ENCODE data around the gene WAS. TPM values are rescaled to one million over a fixed set of nuclear protein-coding genes. Genes with fewer than 3 reads are reported as not detected.

WAS gene
- total RNA-seq, 1 experiment from 2014 or later, result 0.24 TPM

- Histone ChIP-seq H2BK15ac (ENCODE audit: low read depth, low read length) (no peak overlapping the region), H2BK12ac (ENCODE audit: insufficient read length, low read depth, low read length) (no peak overlapping the region), H2AFZ (ENCODE audit: low read length) (no peak overlapping the region), H3K27me3 (ENCODE audit: insufficient read depth, low read length) (no peaks in the 10 kb centered on the region), H3K14ac (ENCODE audit: insufficient read depth, low read length) (no peak overlapping the region), H2BK5ac (ENCODE audit: insufficient read length, low read length) (no peak overlapping the region), H3K23me2 (ENCODE audit: insufficient read length, low read depth, low read length, poor library complexity, severe bottlenecking) (no peaks in the 10 kb centered on the region), H3K18ac (ENCODE audit: insufficient read length, low read depth, low read length) (no peak overlapping the region), H2BK120ac (ENCODE audit: low read depth, low read length, poor library complexity, severe bottlenecking) (no peak overlapping the region), H3K4me2 (ENCODE audit: insufficient read depth, insufficient read length, low read length) (no peak overlapping the region), H2AK5ac (ENCODE audit: insufficient read length, low read length) (no peak overlapping the region), H3K23ac (ENCODE audit: insufficient read length, low read depth, low read length) (no peak overlapping the region), H4K91ac (ENCODE audit: insufficient read length, low read depth, low read length) (no peak overlapping the region), H2BK20ac (ENCODE audit: low read depth, low read length, poor library complexity, severe bottlenecking) (no peak overlapping the region), H3K4me1 (ENCODE audit: insufficient read depth, low read length) (no peaks in the 10 kb centered on the region), H3K9me3 (ENCODE audit: control insufficient read depth, low read depth, low read length) (peaks cover 25% of the 10 kb centered on the region), H4K8ac (replicated peaks; ENCODE audit: insufficient read length, low read depth, low read length) (no peak overlapping the region), H4K5ac (ENCODE audit: insufficient read length, low read depth, low read length) (no peak overlapping the region), H3K56ac (ENCODE audit: insufficient read length, low read depth, low read length) (no peak overlapping the region), H3K4ac (ENCODE audit: low read depth, low read length) (no peak overlapping the region), H3K79me2 (ENCODE audit: insufficient read depth, low read length) (no peaks in the 10 kb centered on the region), H4K20me1 (ENCODE audit: control insufficient read depth, insufficient read depth, insufficient read length) (no peaks in the 10 kb centered on the region), H3K9ac (ENCODE audit: extremely low read depth, insufficient read length, low read length) (no peak overlapping the region), H3T11ph (ENCODE audit: low read length) (no peak overlapping the region), H3K27ac (ENCODE audit: insufficient read length, low read depth, low read length) (no peak overlapping the region), H3K79me1 (ENCODE audit: insufficient read depth, low read depth, low read length, poor library complexity, severe bottlenecking) (no peaks in the 10 kb centered on the region)
- no peak for TF ChIP-seq CTCF (conservative IDR thresholded peaks at IDR 0.05)
- Mint-ChIP-seq H3K4me1 (no peaks in the 10 kb centered on the region), H3K27ac (no peak overlapping the region), H3K4me3 (no peak overlapping the region), H3K27me3 (ENCODE audit: low read depth) (0 out of 2 replicates have a peak, but pooled peaks cover 2% of the 10 kb centered on the region), H3K9me3 (peaks cover 56 to 59% of the 10 kb centered on the region in 2 experiments), H3K36me3 (ENCODE audit: insufficient read depth in 1 of 3, low read depth in 3 of 3) (peaks cover 2 to 10% (median 9%) of the 10 kb centered on the region in 3 experiments; a peak in 5 of 7 replicates)
- no CpG with 5 or more reads among the region's 1 CpG for WGBS (ENCODE audit: extremely low coverage, insufficient read length, low lambda C conversion rate)
- DNase-seq, result no peak
These were observed 20.4 kb upstream of the WAS start for GRCh38 chrX:48663241-48663640.
